H1 (cell line): ENCODE results near the gene DLG5. TPM values are rescaled to one million over a fixed set of nuclear protein-coding genes. Genes with fewer than 3 reads are reported as not detected.

Experiments used
- CEBPB ChIP-seq: IDR thresholded peaks from 2 replicates; pipeline ENCODE4 v1.6.1; 2012; ENCODE audit warnings: low read depth, low read length
- CHD1 ChIP-seq: IDR thresholded peaks from 2 replicates; pipeline ENCODE4 v1.6.1; 2012; ENCODE audit warnings: low read depth, low read length, improper control_type of control experiment
- KDM4A ChIP-seq: IDR thresholded peaks from one replicate; pipeline ENCODE4 v1.7.1; 2012; ENCODE audit warnings: low read depth, mild to moderate bottlenecking, moderate library complexity, low read length, inconsistent platforms; ENCODE audit not compliant: severe bottlenecking
- TCF12 ChIP-seq: IDR thresholded peaks from 2 replicates; pipeline ENCODE4 v1.6.1; 2011; ENCODE audit warnings: low read depth, mild to moderate bottlenecking, low read length
- ZNF274 ChIP-seq: IDR thresholded peaks from 2 replicates; pipeline ENCODE4 v1.7.0; 2012; ENCODE audit warnings: low read length, borderline replicate concordance; ENCODE audit errors: extremely low read depth
- polyA plus RNA-seq, 7 experiments: library from polyadenylated mRNA; depleted of rRNA in 3 of 7; stranded (reverse) in 5 of 7; unstranded in 2 of 7; fragments of >200 nt in 5 of 7; fragments of 200-250 nt in 2 of 7; gene quantifications; 1 replicate in 5 of 7; 2 replicates in 1 of 7; 4 replicates in 1 of 7; pipeline versions ENCODE4 v1.2.1 to v1.2.3, GENCODE V29; 2011 to 2013; ENCODE audit warnings: missing spikeins in 2 of 7, mixed read lengths in 2 of 7
- total RNA-seq: library from RNA; stranded (reverse); fragmentation: NEBNext Ultra II Directional; extraction: Animal tissue kit (Norgen Biotek cat#: 25700); gene quantifications from 2 replicates; pipeline ENCODE4 v1.2.1, GENCODE V29; 2021

The DLG5 gene
- total and polyA plus RNA-seq, 2 of the 8 experiments (the other 6 are each of a cell fraction or from before 2014, with no cell fraction given): 15.6 to 71.4 TPM

- no peak for TF ChIP-seq KDM4A
- TF ChIP-seq TCF12: no peak
- no peak for TF ChIP-seq ZNF274
- no peak for TF ChIP-seq CEBPB
- TF ChIP-seq CHD1: no peak
Measured at GRCh38 chr10:77812741-77813140, 113.8 kb downstream of the DLG5 start (continued).
